Right forelimb (tissue), 1 donor: ENCODE measurements around the gene CD58.

Source experiments
- DNase-seq: peaks from one replicate; pipeline ENCODE4 v3.0.0-alpha.2; 2018

CD58 gene

GRCh38 chr1:116491700-116492357, 79.0 kb downstream of the CD58 start:
- no peak for DNase-seq

- no peak for DNase-seq
Observed at GRCh38 chr1:116490588-116490987, 80.2 kb downstream of the CD58 start.

GRCh38 chr1:116489231-116489697, 81.6 kb downstream of the CD58 start:
- DNase-seq = no peak

GRCh38 chr1:116488071-116488470, 82.8 kb downstream of the CD58 start:
- DNase-seq = no peak

- no peak for DNase-seq
Observed at GRCh38 chr1:116487583-116487982, 83.2 kb downstream of the CD58 start.

- no peak for DNase-seq
Observed at GRCh38 chr1:116487031-116487430, 83.8 kb downstream of the CD58 start.

- no peak for DNase-seq
Observed at GRCh38 chr1:116486424-116486823, 84.4 kb downstream of the CD58 start.

GRCh38 chr1:116485976-116486375, 84.8 kb downstream of the CD58 start:
- no peak for DNase-seq

- peak; percentile 87 for DNase-seq
Observed at GRCh38 chr1:116485071-116485735, 85.6 kb downstream of the CD58 start.

GRCh38 chr1:116483481-116484309, 87.1 kb downstream of the CD58 start:
- DNase-seq = no peak

GRCh38 chr1:116482490-116482889, 88.3 kb downstream of the CD58 start:
- no peak for DNase-seq

GRCh38 chr1:116481934-116482333, 88.9 kb downstream of the CD58 start:
- no peak for DNase-seq

- no peak for DNase-seq
Observed at GRCh38 chr1:116478621-116479020, 92.2 kb downstream of the CD58 start.

- DNase-seq = no peak
Observed at GRCh38 chr1:116477429-116477828, 93.4 kb downstream of the CD58 start.

- no peak for DNase-seq
Observed at GRCh38 chr1:116476321-116476720, 94.5 kb downstream of the CD58 start.

GRCh38 chr1:116475850-116476218, 95.0 kb downstream of the CD58 start:
- DNase-seq = no peak

- no peak for DNase-seq
Observed at GRCh38 chr1:116474921-116475849, 95.6 kb downstream of the CD58 start.

GRCh38 chr1:116472431-116472961, 98.3 kb downstream of the CD58 start:
- no peak for DNase-seq

- DNase-seq = no peak
Observed at GRCh38 chr1:116471241-116471640, 99.6 kb downstream of the CD58 start.

- no peak for DNase-seq
Observed at GRCh38 chr1:116470671-116471070, 100.2 kb downstream of the CD58 start.

- no peak for DNase-seq
Observed at GRCh38 chr1:116466810-116467557, 103.8 kb downstream of the CD58 start.
